Measurements from ENCODE around the gene PCDHA5.

GRCh38 chr5:140835622-140836510, 14.5 kb downstream of the PCDHA5 start:
- no peak for TF ChIP-seq CTCF (IDR thresholded peaks at IDR 0.05; ENCODE audit: low read depth, low read length, poor library complexity, severe bottlenecking)
- no peak for TF ChIP-seq EZH2phosphoT487 (IDR thresholded peaks at IDR 0.05; ENCODE audit: borderline replicate concordance, low read length)

Data from DOHH2 (cell line).